ENCODE data around the gene CDC16.

Gene CDC16

DNA sequence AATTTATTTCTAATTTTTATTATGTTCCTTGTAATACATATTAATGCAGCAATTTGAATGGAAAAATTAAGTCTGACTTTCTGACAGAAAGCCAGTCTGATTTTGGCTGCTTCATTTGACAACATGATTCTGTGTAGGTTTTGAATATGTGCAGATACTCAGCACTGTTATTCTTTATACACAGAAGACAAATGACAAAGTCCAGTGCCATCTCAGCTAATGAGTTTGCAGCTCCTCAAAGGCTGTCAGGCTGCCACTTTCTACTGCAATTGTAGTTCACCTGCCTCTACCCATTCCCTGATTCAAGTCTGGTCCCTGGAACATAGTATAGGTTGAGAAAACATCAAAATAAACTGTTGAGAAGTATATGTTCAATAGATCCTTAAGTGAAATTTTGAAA lies 76.7 kb downstream of the CDC16 start:
- no peak for TF ChIP-seq EZH2phosphoT487 (IDR thresholded peaks at IDR 0.05; ENCODE audit: low read depth)
- TF ChIP-seq, protein P1, sequence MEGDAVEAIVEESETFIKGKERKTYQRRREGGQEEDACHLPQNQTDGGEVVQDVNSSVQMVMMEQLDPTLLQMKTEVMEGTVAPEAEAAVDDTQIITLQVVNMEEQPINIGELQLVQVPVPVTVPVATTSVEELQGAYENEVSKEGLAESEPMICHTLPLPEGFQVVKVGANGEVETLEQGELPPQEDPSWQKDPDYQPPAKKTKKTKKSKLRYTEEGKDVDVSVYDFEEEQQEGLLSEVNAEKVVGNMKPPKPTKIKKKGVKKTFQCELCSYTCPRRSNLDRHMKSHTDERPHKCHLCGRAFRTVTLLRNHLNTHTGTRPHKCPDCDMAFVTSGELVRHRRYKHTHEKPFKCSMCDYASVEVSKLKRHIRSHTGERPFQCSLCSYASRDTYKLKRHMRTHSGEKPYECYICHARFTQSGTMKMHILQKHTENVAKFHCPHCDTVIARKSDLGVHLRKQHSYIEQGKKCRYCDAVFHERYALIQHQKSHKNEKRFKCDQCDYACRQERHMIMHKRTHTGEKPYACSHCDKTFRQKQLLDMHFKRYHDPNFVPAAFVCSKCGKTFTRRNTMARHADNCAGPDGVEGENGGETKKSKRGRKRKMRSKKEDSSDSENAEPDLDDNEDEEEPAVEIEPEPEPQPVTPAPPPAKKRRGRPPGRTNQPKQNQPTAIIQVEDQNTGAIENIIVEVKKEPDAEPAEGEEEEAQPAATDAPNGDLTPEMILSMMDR (IDR thresholded peaks at IDR 0.05; ENCODE audit: low read depth, low read length): no peak
- Histone ChIP-seq H3K4me3 (ENCODE audit: low read length) (no peak overlapping the region), H4K20me1 (ENCODE audit: insufficient read depth, low read length) (peaks cover 14% of the 10 kb centered on the region), H3K4me1 (ENCODE audit: low read length) (peaks cover 32% of the 10 kb centered on the region), H3K36me3 (replicated peaks; ENCODE audit: low read depth, low read length) (peaks cover 13% of the 10 kb centered on the region), H3K27ac (ENCODE audit: low read length) (peak overlapping the region; percentile 47), H3K9ac (ENCODE audit: low read length) (0 out of 2 replicates have a peak overlapping the region, but pooled peaks have one; percentile 39), H3K9me3 (ENCODE audit: insufficient read depth, low read length) (no peaks in the 10 kb centered on the region), H3K27me3 (ENCODE audit: low read depth, low read length) (no peaks in the 10 kb centered on the region), H3K4me2 (ENCODE audit: low read length) (peak overlapping the region; percentile 44), H2AFZ (ENCODE audit: low read depth, low read length) (0 out of 2 replicates have a peak overlapping the region, but pooled peaks have one; percentile 2), H3K79me2 (ENCODE audit: low read length) (peaks cover 29% of the 10 kb centered on the region)

DNA sequence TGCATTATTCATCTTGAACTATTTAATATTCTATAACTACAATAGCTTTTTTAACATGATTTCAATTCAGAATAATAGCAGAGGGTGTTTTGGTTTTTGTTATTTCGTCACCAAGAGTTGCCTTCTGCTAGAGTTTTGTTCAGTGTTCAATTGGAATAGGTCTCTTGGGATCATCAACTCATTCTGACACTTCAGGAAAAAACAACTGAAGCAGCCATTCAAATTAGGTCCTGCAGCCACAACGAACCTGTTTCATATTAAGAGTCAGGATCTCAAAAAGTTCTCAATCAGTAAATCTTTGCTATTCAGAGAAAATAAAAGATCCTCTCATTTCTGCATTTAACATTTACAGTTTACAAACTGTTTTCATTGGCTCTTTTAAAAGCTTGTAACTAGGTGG lies 77.2 kb downstream of the CDC16 start:
- Histone ChIP-seq H3K27ac (ENCODE audit: low read length) (peak overlapping the region; percentile 47), H3K36me3 (replicated peaks; ENCODE audit: low read depth, low read length) (peaks cover 11% of the 10 kb centered on the region), H3K4me1 (ENCODE audit: low read length) (peaks cover 32% of the 10 kb centered on the region), H2AFZ (ENCODE audit: low read depth, low read length) (peak overlapping the region; percentile 2; the same call in 1 of the 2 replicates), H3K79me2 (ENCODE audit: low read length) (peaks cover 34% of the 10 kb centered on the region), H3K27me3 (ENCODE audit: low read depth, low read length) (no peaks in the 10 kb centered on the region), H3K4me2 (ENCODE audit: low read length) (peak overlapping the region; percentile 44), H3K4me3 (ENCODE audit: low read length) (peak overlapping the region; percentile 52), H3K9ac (ENCODE audit: low read length) (peak overlapping the region; percentile 39), H3K9me3 (ENCODE audit: insufficient read depth, low read length) (no peaks in the 10 kb centered on the region), H4K20me1 (ENCODE audit: insufficient read depth, low read length) (peaks cover 20% of the 10 kb centered on the region)
- no peak for TF ChIP-seq EZH2phosphoT487 (IDR thresholded peaks at IDR 0.05; ENCODE audit: low read depth)
- TF ChIP-seq, protein P1 (IDR thresholded peaks at IDR 0.05; ENCODE audit: low read depth, low read length): no peak

DNA sequence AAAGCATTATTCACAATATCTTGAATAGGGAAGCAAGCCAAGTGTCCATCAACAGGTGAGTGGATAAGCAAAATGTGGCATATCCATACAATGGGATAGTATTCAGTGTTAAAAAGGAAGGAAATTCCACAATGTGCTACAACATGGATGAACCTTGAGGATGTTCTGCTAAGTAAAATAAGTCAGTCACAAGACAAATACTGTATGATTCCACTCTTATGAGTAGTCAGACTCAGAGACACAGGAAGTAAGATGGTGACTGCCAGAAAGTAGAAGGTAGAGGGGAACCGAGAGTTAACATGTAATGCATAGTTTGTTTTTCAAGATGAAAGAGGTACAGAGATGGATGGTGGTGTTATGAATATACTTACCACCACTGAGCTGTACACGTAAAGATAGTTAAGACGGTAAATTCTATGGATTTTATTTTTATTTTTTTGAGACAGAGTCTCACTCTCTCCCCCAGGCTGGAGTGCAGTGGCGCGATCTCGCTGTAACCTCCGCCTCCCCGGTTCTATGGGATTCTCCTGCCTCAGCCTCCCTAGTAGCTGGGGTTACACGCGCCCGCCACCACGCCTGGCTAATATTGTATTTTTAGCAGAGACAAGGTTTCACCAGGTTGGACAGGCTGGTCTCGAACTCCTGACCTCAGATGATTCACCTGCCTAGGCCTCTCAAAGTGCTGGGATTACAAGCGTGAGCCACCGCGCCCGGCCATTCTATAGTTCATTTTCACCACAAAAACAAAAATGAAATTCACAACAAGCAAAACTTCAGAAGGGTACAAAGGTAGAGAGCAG lies 78.6 kb downstream of the CDC16 start:
- peaks cover 48% of the 10 kb centered on the region for H3K79me2 ChIP-seq (ENCODE audit: low read length)
- peaks cover 32% of the 10 kb centered on the region for H3K4me1 ChIP-seq (ENCODE audit: low read length)
- H3K27ac ChIP-seq (ENCODE audit: low read length): peak overlapping the region; percentile 91
- H3K4me3 ChIP-seq (ENCODE audit: low read length): peak overlapping the region; percentile 88
- peak overlapping the region; percentile 38; the same call in 1 of the 2 replicates for H2AFZ ChIP-seq (ENCODE audit: low read depth, low read length)
- no peaks in the 10 kb centered on the region for H3K27me3 ChIP-seq (ENCODE audit: low read depth, low read length)
- peaks cover 33% of the 10 kb centered on the region for H4K20me1 ChIP-seq (ENCODE audit: insufficient read depth, low read length)
- H3K9me3 ChIP-seq (ENCODE audit: insufficient read depth, low read length): no peaks in the 10 kb centered on the region
- peak overlapping the region; percentile 93 for H3K9ac ChIP-seq (ENCODE audit: low read length)
- TF ChIP-seq, protein P1 (IDR thresholded peaks at IDR 0.05; ENCODE audit: low read depth, low read length): no peak
- TF ChIP-seq EZH2phosphoT487 (IDR thresholded peaks at IDR 0.05; ENCODE audit: low read depth): no peak
- peaks cover 15% of the 10 kb centered on the region for H3K36me3 ChIP-seq (replicated peaks; ENCODE audit: low read depth, low read length)
- peak overlapping the region; percentile 88 for H3K4me2 ChIP-seq (ENCODE audit: low read length)

DNA sequence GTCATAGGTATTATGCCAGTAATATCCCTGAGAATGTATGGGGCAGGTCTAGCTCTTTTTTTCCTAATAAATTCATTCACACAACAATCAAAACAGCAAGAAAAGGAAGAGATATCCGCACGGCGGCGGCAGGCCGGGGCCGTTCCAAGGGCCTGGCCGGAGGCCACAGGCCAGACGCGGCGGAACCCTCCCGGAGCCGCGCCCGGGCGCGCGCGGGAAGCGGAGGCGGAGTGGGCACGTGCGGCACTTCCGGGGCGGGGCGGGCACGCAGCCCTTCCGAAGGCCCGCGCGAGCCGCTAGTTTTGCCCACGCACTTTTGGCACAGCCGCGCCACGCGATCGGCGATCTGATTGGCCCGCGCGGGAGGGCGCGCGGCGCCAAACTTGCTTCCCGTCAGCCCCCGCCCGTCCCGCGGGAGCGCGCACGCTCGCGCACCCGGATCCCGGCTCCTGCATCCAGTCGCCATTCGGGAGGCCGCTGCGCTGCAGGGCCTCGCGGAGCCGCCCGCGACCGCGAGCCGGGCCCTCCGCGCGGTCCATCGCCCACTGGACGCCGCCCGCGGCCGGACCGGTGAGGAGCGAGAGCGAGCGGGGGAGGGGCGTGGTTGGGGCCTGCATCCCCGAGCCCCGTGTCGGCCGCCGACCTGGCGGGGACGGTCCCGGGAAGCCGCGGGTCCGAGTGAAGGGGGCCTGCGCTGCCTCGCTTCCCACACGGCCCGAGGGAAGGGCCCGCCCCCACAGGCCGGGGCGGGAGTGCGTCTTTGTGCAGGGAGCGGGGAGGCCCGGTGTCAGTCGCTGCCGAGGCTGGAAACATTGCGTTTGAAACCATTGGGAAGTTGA lies 79.6 kb downstream of the CDC16 start, which contains the start of gene CHAMP1:
TSS of gene CHAMP1 (plus strand) at position 430 of the 839 bp plus-strand sequence. CDS start 9,340 bp downstream, outside the sequence.
- no peaks in the 10 kb centered on the region for H3K9me3 ChIP-seq (ENCODE audit: insufficient read depth, low read length)
- peaks cover 20% of the 10 kb centered on the region for H3K36me3 ChIP-seq (replicated peaks; ENCODE audit: low read depth, low read length)
- TF ChIP-seq, protein P1 (IDR thresholded peaks at IDR 0.05; ENCODE audit: low read depth, low read length): no peak
- no peak for TF ChIP-seq EZH2phosphoT487 (IDR thresholded peaks at IDR 0.05; ENCODE audit: low read depth)
- H3K9ac ChIP-seq (ENCODE audit: low read length): peak within 1 kb of the TSS; percentile 93
- H3K4me1 ChIP-seq (ENCODE audit: low read length): peaks cover 32% of the 10 kb centered on the region
- peak within 1 kb of the TSS; percentile 91 for H3K27ac ChIP-seq (ENCODE audit: low read length)
- H3K27me3 ChIP-seq (ENCODE audit: low read depth, low read length): no peaks in the 10 kb centered on the region
- H3K4me3 ChIP-seq (ENCODE audit: low read length): peak within 1 kb of the TSS; percentile 88
- peak within 1 kb of the TSS; percentile 38; the same call in 1 of the 2 replicates for H2AFZ ChIP-seq (ENCODE audit: low read depth, low read length)
- peaks cover 58% of the 10 kb centered on the region for H3K79me2 ChIP-seq (ENCODE audit: low read length)
- peak within 1 kb of the TSS; percentile 89 for H3K4me2 ChIP-seq (ENCODE audit: low read length)
- H4K20me1 ChIP-seq (ENCODE audit: insufficient read depth, low read length): peaks cover 43% of the 10 kb centered on the region

All from OCI-LY3 (cell line).